Measurements from ENCODE around the gene C5orf52.

The C5orf52 gene

GRCh38 chr5:157670662-157671591 lies at the start of gene C5orf52:
C5orf52 (plus strand) TSS chr5:157671533; CDS start chr5:157671615, 82 bp downstream.
- TF ChIP-seq, protein P1, sequence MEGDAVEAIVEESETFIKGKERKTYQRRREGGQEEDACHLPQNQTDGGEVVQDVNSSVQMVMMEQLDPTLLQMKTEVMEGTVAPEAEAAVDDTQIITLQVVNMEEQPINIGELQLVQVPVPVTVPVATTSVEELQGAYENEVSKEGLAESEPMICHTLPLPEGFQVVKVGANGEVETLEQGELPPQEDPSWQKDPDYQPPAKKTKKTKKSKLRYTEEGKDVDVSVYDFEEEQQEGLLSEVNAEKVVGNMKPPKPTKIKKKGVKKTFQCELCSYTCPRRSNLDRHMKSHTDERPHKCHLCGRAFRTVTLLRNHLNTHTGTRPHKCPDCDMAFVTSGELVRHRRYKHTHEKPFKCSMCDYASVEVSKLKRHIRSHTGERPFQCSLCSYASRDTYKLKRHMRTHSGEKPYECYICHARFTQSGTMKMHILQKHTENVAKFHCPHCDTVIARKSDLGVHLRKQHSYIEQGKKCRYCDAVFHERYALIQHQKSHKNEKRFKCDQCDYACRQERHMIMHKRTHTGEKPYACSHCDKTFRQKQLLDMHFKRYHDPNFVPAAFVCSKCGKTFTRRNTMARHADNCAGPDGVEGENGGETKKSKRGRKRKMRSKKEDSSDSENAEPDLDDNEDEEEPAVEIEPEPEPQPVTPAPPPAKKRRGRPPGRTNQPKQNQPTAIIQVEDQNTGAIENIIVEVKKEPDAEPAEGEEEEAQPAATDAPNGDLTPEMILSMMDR (IDR thresholded peaks at IDR 0.05; ENCODE audit: low read depth, low read length, missing control alignments), result no peak
- no peak for DNase-seq (ENCODE audit: low read depth)
- H3K4me3 ChIP-seq (ENCODE audit: low read depth, low read length), result peak within 1 kb of the TSS; percentile 69
- in situ Hi-C loops (cut with HindIII; ENCODE audit: low sequenced_read_pairs), result no loop called here

DNA sequence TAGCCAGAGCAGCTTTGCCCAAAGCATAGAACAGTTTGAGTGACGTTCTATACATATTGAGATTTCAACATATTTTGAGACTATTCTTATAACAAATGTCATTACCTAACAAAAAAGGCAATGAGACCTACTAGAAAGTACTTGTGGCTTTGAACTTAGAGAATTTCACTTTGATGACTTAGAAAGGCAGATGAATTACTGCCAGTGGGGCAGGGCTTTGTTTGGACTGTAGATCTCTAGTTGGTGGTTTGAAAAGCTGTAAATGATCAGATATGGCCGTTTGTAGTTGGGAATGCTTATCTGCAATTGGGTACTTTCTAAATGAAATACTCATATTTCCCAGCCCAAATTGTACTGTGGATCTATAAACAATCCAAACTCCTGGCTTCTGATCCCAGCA lies 47.2 kb upstream of the C5orf52 start:
- no peak overlapping the region for H3K4me3 ChIP-seq (ENCODE audit: low read depth, low read length)
- in situ Hi-C loops (cut with HindIII; ENCODE audit: low sequenced_read_pairs), result no loop called here
- no peak for DNase-seq (ENCODE audit: low read depth)
- TF ChIP-seq, protein P1 (IDR thresholded peaks at IDR 0.05; ENCODE audit: low read depth, low read length, missing control alignments), result no peak

DNA sequence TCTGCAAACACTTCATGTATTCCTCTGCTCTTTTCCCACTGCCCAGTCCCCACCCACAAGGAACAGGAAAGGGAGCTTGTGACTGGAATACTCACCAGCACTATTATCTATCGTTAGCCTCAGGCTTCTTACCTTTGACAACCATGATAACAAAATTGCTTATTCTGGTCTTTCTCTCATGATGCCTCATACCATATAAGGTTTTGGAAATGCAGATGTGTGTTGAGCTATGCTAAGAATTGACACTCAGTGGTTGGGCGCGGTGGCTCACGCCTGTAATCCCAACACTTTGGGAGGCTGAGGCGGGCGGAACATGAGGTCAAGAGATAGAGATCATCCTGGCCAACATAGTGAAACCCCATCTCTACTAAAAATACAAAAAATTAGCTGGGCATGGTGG lies 44.5 kb upstream of the C5orf52 start:
- TF ChIP-seq, protein P1 (IDR thresholded peaks at IDR 0.05; ENCODE audit: low read depth, low read length, missing control alignments), result no peak
- DNase-seq (ENCODE audit: low read depth), result no peak
- H3K4me3 ChIP-seq (ENCODE audit: low read depth, low read length), result no peak overlapping the region
- in situ Hi-C loops (cut with HindIII; ENCODE audit: low sequenced_read_pairs), result no loop called here

DNA sequence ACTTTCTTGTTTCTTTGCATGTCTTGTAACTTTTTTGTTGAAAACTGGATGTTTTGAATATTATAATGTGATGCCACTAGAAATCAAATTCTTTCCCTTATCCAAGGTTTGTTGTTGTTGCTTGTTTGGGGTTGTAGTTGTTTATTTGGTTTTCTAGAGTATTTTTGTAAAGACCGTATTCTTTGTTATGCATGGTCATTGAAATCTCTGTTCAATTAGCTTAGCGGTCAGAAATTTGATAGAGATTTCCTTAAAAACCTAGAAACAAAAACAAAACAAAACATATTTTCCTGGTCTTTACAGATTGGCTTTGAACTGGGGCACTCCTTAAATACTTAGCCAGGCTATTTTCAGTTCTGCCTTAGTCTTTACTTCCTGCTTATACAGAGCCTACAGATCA lies 41.0 kb upstream of the C5orf52 start:
- TF ChIP-seq, protein P1 (IDR thresholded peaks at IDR 0.05; ENCODE audit: low read depth, low read length, missing control alignments), result no peak
- in situ Hi-C loops (cut with HindIII; ENCODE audit: low sequenced_read_pairs), result no loop called here
- no peak for DNase-seq (ENCODE audit: low read depth)

GRCh38 chr5:157640406-157641066 lies 30.8 kb upstream of the C5orf52 start:
- in situ Hi-C loops (cut with HindIII; ENCODE audit: low sequenced_read_pairs), result no loop called here
- TF ChIP-seq, protein P1 (IDR thresholded peaks at IDR 0.05; ENCODE audit: low read depth, low read length, missing control alignments), result no peak
- DNase-seq (ENCODE audit: low read depth), result no peak
- no peak overlapping the region for H3K4me3 ChIP-seq (ENCODE audit: low read depth, low read length)

More for the DNA sequence above, 41.0 kb upstream of the C5orf52 start:
- no peak overlapping the region for H3K4me3 ChIP-seq (ENCODE audit: low read depth, low read length)

DNA sequence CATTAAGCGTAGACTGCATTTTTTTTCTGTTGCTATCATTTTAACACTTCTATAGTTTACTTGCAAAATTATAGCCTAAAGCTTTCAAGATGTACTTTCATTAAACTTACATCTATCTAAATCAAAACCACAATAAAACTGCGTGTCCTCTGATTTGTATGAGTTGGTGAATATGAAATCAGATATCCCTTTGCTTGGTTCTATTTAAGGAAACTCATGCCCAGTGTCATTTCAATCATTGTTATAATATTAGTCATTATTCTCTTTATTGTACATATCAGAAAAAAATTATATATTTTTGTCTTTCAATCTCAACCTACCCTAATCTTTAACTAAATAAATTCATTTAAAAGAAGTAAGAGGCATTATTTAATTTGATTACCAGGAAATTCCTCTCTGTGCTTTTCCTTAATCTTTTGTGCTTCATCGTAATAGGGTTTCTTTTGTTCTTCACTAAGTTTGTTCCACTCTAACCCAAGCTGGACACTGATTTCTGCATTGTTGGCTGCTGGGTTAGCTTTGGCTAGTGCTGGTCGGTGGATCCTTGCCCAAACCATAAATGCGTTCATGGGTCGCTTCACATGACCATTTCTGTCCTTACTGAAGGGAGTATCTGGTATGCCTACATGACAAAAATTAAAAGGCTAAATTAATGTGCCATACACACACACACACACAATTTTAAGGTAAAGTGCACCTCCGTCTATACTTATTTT lies 22.9 kb upstream of the C5orf52 start:
- H3K4me3 ChIP-seq (ENCODE audit: low read depth, low read length), result no peak overlapping the region
- peak; percentile 66 for DNase-seq (ENCODE audit: low read depth)
- TF ChIP-seq, protein P1 (IDR thresholded peaks at IDR 0.05; ENCODE audit: low read depth, low read length, missing control alignments), result no peak
- in situ Hi-C loops (cut with HindIII; ENCODE audit: low sequenced_read_pairs), result no loop called here
